ENCODE results near the gene LIMCH1.

LIMCH1 gene

GRCh38 chr4:41537292-41537890 is 566 bp upstream of the LIMCH1 start:
- no peaks in the 10 kb centered on the region for H3K36me3 ChIP-seq
- H3K4me1 ChIP-seq (ENCODE audit: control insufficient read depth in 1 of 2, insufficient read depth in 1 of 2, low read depth in 1 of 2, low read length in 1 of 2): no peaks in the 10 kb centered on the region
- TF ChIP-seq CTCF (IDR thresholded peaks at IDR 0.05): no peak
- no peak overlapping the region for H3K27ac ChIP-seq
- no peak overlapping the region for H3K4me3 ChIP-seq (ENCODE audit: low read depth in 1 of 2, low read length in 1 of 2)
- H3K9me3 ChIP-seq: no peaks in the 10 kb centered on the region
- peaks cover 33% of the 10 kb centered on the region for H3K27me3 ChIP-seq

GRCh38 chr4:41538887-41539498 is 1.0 kb downstream of the LIMCH1 start:
- H3K27ac ChIP-seq: no peak overlapping the region
- no peak overlapping the region for H3K4me3 ChIP-seq (ENCODE audit: low read depth in 1 of 2, low read length in 1 of 2)
- no peaks in the 10 kb centered on the region for H3K4me1 ChIP-seq (ENCODE audit: control insufficient read depth in 1 of 2, insufficient read depth in 1 of 2, low read depth in 1 of 2, low read length in 1 of 2)

GRCh38 chr4:41539711-41540110 is 1.8 kb downstream of the LIMCH1 start:
- H3K4me1 ChIP-seq (ENCODE audit: control insufficient read depth in 1 of 2, insufficient read depth in 1 of 2, low read depth in 1 of 2, low read length in 1 of 2): no peaks in the 10 kb centered on the region
- H3K27me3 ChIP-seq: peaks cover 33% of the 10 kb centered on the region
- H3K4me3 ChIP-seq (ENCODE audit: low read depth in 1 of 2, low read length in 1 of 2): no peak overlapping the region
- no peaks in the 10 kb centered on the region for H3K36me3 ChIP-seq
- H3K27ac ChIP-seq: no peak overlapping the region
- no peaks in the 10 kb centered on the region for H3K9me3 ChIP-seq
- TF ChIP-seq CTCF (IDR thresholded peaks at IDR 0.05): no peak

More at GRCh38 chr4:41538887-41539498, 1.0 kb downstream of the LIMCH1 start:
- Histone ChIP-seq H3K36me3 (no peaks in the 10 kb centered on the region), H3K9me3 (no peaks in the 10 kb centered on the region), H3K27me3 (peaks cover 33% of the 10 kb centered on the region)
- no peak for TF ChIP-seq CTCF (IDR thresholded peaks at IDR 0.05)

GRCh38 chr4:41540687-41541086 is 2.7 kb downstream of the LIMCH1 start:
- no peaks in the 10 kb centered on the region for H3K9me3 ChIP-seq
- H3K4me1 ChIP-seq (ENCODE audit: control insufficient read depth in 1 of 2, insufficient read depth in 1 of 2, low read depth in 1 of 2, low read length in 1 of 2): no peaks in the 10 kb centered on the region
- H3K27me3 ChIP-seq: peaks cover 28% of the 10 kb centered on the region
- H3K36me3 ChIP-seq: no peaks in the 10 kb centered on the region
- no peak overlapping the region for H3K27ac ChIP-seq
- no peak overlapping the region for H3K4me3 ChIP-seq (ENCODE audit: low read depth in 1 of 2, low read length in 1 of 2)
- TF ChIP-seq CTCF (IDR thresholded peaks at IDR 0.05): no peak

GRCh38 chr4:41541687-41542094 is 3.7 kb downstream of the LIMCH1 start:
- H3K4me1 ChIP-seq (ENCODE audit: control insufficient read depth in 1 of 2, insufficient read depth in 1 of 2, low read depth in 1 of 2, low read length in 1 of 2): no peaks in the 10 kb centered on the region
- TF ChIP-seq CTCF (IDR thresholded peaks at IDR 0.05): no peak
- no peak overlapping the region for H3K4me3 ChIP-seq (ENCODE audit: low read depth in 1 of 2, low read length in 1 of 2)
- no peak overlapping the region for H3K27ac ChIP-seq
- H3K36me3 ChIP-seq: no peaks in the 10 kb centered on the region
- peaks cover 18% of the 10 kb centered on the region for H3K27me3 ChIP-seq
- no peaks in the 10 kb centered on the region for H3K9me3 ChIP-seq
